ENCODE results near the gene PFDN4.
"Not testable (repeated sequence)": the region's sequence is repeated elsewhere in the genome, so short reads cannot be mapped to it uniquely, and the experiment has no call there.

Gene PFDN4

GRCh38 chr20:54201268-54201846 lies 6.5 kb upstream of the PFDN4 start:
- no peak for DNase-seq

- DNase-seq, result no peak
Observed at GRCh38 chr20:54203281-54203680, 4.6 kb upstream of the PFDN4 start.

- DNase-seq, result no peak
Observed at GRCh38 chr20:54204063-54204462, 3.8 kb upstream of the PFDN4 start.

GRCh38 chr20:54204481-54204880 lies 3.4 kb upstream of the PFDN4 start:
- no peak for DNase-seq

GRCh38 chr20:54205450-54205849 lies 2.4 kb upstream of the PFDN4 start:
- DNase-seq, result no peak

GRCh38 chr20:54207053-54207742 lies 689 bp upstream of the PFDN4 start:
- DNase-seq, result no peak

GRCh38 chr20:54208548-54209176 lies 775 bp downstream of the PFDN4 start:
- no peak for DNase-seq

GRCh38 chr20:54209216-54209813 lies 1.4 kb downstream of the PFDN4 start:
- DNase-seq, result no peak

GRCh38 chr20:54212226-54212625 lies 4.3 kb downstream of the PFDN4 start:
- DNase-seq, result no peak

- no peak for DNase-seq
Observed at GRCh38 chr20:54212871-54213270, 5.0 kb downstream of the PFDN4 start.

- DNase-seq, result no peak
Observed at GRCh38 chr20:54214566-54214965, 6.7 kb downstream of the PFDN4 start.

- DNase-seq, result no peak
Observed at GRCh38 chr20:54215157-54215789, 7.4 kb downstream of the PFDN4 start.

GRCh38 chr20:54217762-54218161 lies 9.9 kb downstream of the PFDN4 start:
- no peak for DNase-seq

- no peak for DNase-seq
Observed at GRCh38 chr20:54218470-54218869, 10.6 kb downstream of the PFDN4 start.

GRCh38 chr20:54219751-54220426 lies 12.0 kb downstream of the PFDN4 start:
- DNase-seq, result no peak

GRCh38 chr20:54220722-54221121 lies 12.8 kb downstream of the PFDN4 start:
- no peak for DNase-seq

- no peak for DNase-seq
Observed at GRCh38 chr20:54221353-54221752, 13.5 kb downstream of the PFDN4 start.

GRCh38 chr20:54221996-54222890 lies 14.4 kb downstream of the PFDN4 start:
- no peak for DNase-seq

GRCh38 chr20:54223285-54223684 lies 15.4 kb downstream of the PFDN4 start:
- DNase-seq, result no peak

GRCh38 chr20:54223751-54224150 lies 15.9 kb downstream of the PFDN4 start:
- no peak for DNase-seq

GRCh38 chr20:54224642-54225041 lies 16.8 kb downstream of the PFDN4 start:
- DNase-seq, result not testable (repeated sequence)

GRCh38 chr20:54227241-54227640 lies 19.4 kb downstream of the PFDN4 start:
- no peak for DNase-seq
